Stimulated activated naive CD8-positive, alpha-beta T cell treated with anti-CD3 and anti-CD28 coated beads, Interleukin-15, Interleukin-2, amounts not matched to agents 100 U/mL and 50 U/mL, for 24 hours (primary cell): Measurements from ENCODE around the gene COL13A1.

Source experiments
- ATAC-seq: fragments of 150-1000 bp; cut with Tn5 transposase; one replicate; pipeline ENCODE4 v1.10.0; 2021
- DNase-seq: peaks from one replicate; pipeline ENCODE4 v3.0.0; 2021

COL13A1 gene

DNA sequence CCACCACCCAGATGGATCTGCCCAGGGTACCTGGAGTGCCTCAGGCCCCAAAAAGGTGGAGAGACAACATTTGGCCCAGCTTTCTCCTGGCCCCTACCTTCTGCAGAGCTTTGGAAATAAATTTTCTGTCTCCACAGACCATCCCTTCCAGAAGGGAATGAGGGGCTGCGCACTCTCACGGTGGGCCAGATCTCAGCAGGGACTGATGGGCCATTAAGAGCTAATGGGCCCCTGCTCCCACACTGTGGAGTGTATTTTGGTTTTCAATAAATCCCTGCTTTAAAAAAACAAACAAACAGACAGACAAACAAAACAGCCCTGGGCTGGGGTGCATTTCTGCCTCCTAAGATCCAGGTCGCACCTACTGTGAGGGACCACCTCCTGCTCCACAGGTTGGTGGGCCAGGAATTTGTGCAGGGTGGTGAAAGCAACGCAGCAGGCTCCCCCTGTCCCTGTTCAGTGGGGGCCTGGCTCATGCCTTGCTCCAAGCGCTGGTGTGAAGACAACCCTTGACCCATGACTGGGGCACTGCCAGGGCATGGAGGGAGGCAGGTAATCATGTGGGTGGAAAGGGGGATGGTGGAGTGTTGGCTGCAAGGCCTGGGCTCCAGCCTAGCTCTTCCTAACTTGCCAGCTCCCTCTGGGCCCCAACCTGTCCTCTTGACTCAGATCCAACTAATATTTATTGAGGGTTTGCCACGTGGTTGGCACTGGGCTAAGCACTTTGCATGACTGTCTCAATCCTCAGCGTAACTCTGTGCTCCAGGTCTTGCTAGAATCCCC is 88.5 kb downstream of the COL13A1 start:
- no peak for DNase-seq
- no peak for ATAC-seq

DNA sequence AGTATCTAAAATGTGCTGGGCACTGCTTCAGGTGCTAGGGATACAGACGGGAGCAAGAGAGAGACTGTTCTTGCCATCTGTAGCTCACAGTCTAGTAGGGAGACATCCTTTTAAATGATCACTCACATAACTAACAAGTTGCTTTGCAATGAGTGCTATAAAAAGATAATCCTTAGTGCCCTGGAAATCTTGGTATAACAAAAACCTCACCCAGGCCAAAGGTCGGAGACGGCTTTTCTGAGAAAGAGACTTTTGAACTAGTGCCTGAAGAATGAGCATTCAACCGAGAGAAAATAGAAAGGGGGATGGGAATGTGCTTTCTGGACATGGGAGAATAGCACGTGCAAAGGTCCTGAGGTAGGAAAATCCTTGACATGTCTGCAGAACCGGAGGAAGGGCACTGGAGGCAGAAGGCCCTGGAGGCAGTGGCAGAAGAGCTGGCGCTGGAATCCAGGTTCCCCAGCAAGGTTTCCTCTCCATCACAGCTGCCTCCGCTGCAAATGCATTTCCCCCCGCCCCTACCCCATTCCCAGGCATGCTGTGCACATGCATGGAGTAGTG is 89.4 kb downstream of the COL13A1 start:
- ATAC-seq (no peak), DNase-seq (no peak)

DNA sequence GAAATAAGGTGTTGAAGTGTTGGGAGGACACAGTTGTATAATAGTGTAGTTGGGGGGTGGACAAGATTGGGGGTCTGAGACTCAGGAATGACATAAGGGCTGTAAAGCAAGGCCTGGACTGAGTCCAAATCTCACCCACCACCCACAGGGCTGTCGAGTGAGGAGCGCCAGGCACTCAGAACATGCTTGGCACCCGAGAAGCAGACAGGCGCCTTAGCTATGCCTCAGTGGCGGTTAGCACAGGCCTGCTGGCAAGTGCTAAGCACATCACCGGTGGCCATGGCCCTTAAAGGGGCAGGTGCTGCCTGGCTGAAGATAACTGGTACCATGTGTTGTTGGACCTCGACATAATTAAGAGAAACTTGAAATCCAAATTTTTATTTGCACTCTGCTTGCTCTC is 90.7 kb downstream of the COL13A1 start:
- no peak for ATAC-seq
- no peak for DNase-seq

DNA sequence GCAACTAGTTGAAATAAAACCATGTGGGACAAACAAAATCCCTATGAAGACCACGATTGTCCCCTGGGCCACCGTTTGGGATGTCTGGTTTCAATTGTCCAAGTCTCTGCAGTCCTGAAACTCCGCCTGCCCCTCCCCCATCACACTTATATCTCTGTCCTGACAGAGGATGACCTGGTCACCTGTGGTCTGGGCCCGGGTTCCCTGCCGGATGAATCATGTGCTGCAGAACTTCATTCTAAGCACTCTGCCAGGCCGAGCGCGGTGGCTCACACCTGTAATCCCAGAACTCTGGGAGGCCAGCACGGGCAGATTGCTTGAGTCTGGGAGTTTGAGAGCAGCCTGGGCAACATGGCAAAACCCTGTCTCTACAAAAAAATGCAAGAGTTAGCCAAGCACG is 91.1 kb downstream of the COL13A1 start:
- ATAC-seq, result no peak
- no peak for DNase-seq

DNA sequence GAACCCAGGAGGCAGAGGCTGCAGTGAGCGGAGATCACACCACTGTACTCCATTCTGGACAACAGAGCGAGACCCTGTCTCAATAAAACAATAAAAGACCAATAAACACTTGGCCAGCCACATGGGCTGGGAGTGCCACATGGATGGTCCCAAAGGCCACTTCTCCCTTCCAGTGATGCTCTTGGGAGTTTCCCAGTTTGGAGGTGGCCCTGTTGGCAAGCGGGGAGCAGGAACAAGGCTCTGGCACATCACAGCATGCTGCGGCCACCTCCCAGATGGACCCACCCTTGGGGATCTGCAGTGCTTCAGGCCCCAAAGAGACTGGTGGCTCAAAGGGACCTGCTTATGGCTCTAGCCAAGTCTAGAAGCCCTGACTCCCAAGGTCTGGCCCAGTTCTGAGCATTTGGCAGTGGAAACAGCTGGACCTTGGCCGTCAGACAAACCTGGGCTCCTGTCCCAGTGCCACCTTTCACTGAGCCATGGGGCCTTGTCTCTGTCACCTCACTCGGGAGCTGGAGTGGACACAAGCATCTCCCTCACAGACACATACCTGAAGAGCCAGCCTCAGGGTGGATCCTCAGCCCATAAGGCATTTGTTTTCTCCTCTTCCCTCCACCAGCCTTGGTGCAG is 91.7 kb downstream of the COL13A1 start:
- DNase-seq (no peak), ATAC-seq (no peak)

DNA sequence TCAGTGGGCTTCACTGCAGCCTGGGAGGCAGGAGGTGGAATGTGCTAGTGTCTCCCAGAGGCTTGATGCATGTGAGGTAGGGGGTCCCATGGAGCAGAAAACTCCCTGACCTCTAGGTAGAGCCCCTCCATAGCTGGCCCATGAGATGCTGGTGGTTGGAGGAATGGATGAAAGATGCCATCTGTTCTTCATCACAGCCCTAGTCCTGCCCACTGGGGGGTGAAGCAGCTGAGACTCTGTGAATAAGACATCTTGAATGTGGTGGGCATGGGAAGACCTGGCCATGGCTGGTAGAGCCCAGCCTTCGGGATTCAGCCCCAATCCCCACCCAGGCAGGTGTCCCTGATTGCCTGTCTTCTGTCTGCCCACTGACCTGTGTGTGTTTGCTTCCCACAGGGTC is 92.5 kb downstream of the COL13A1 start:
- ATAC-seq (no peak), DNase-seq (no peak)

DNA sequence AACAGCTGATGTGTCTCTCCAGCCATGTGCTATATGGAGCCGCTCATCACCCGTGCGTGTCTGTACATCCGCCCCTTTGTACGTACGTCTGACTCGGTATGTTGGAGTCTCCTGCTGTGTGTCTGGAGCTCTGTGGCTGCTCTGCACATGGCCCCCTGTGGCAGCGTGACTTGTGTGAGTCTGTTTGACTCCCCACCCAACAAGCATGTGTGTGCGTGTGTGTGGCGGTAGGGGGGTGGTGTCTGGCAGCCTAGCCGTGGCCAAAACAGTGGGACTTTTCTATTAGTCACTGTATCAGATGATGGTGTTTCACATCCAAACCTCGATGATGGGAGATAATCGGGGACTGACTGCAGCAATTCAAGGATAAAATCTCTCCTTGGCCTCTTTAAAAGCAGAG is 94.1 kb downstream of the COL13A1 start:
- no peak for DNase-seq
- no peak for ATAC-seq

DNA sequence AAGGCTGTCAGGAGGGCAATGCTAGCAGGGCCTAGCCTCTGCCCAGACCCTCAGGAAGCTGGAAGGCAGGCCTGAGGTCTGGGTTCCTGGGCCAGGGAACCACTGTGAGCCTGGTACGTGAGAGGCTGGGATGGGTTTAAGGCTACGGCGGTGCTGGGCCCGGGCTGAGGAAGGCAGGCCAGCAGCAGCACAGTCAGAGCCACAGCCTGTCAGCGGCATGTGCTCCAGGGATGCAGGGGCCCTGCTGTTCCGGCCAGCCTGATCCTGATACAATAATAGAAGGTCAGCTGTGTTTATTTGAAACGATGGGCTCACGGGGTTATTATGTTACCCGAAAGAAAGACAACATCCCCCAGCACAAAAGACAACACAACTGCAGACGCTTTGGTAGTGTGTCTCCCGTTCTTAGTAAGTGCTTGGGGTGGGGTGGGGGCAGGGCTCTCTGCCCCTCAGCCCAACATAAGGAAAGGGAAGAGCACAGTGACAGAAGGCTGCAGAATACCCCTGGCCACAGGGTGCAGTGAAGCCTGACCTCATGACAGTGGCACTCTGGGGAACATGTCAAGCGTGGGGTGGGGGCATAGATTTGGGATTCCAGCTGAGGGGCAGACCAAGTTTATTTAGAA is 95.0 kb downstream of the COL13A1 start:
- DNase-seq, result no peak
- no peak for ATAC-seq

DNA sequence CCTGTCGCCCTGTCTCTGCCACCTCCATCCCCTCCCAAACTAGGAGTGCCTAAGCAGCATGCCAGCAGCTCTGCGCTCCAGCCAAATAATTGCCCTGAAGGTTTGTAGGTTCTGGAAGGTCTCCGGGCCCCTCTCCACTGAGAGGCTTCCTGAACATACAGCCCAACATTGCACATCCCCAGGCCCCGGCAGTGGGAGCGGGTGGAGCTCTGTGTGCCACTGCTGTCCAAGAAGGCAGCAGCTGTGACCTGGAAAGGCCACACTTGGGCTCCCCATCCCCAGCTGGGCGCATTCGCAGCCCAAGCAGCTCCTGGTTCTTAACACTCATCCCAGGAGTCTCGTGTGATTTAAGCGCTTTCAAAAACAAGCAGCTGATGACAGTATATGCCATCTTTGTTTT is 95.7 kb downstream of the COL13A1 start:
- DNase-seq (no peak), ATAC-seq (no peak)

DNA sequence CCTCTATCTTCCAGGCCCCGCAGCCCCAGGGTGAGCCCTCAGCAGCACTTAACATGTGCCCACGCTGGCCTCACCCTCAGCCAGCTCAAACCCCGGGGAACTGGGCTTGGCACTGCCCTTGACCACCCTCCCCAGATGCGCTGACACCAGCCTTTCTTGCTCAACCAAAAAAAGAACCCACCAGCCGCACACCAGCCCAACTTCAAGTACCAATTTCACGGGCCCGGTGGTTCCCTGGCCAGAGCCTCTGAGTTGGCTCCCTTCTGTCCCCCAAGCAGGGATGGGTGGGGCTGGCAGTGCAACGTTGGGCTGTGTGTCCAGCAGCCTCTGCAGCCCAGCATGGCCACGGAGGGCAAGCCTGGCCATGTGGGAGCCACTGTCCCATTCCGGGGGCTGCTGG is 96.3 kb downstream of the COL13A1 start:
- ATAC-seq (no peak), DNase-seq (no peak)

DNA sequence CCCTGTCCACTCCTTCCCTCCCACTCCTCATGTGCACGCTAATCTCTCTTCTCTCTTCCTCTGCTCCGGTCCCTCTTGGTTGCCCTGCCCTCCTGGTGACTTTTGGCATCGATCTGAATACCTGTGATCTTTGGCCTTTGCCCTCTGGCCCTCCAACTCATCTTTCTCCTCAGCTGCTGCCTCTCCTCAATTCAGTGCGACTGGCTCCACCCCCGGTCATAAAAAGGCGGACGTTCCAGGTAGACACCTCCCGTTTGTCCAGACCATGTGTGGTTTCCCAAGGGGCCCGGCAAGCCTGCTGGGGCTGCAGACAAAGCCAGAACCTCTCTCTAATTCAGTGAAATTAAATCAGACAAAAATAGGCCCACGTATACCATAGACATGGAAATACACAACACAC is 96.8 kb downstream of the COL13A1 start:
- DNase-seq, result no peak
- ATAC-seq, result no peak

DNA sequence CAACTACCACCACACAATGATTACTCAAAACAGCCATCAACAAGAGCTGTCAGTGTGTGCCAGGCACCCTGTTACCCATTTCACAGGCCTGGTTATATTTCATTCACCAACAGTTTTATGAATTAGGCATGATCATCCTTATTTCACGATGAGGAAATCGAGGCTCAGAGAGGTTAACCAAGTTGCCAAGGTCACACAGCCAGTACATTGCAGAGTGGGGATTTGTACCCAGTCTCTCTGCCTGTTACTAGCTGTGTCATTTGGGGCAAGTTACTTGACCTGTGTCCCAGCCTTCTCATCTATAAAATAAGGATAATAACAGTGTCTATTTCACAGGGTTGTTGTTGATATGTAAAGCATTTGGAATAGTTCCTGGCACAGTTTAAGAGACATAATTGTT is 97.2 kb downstream of the COL13A1 start:
- ATAC-seq, result no peak
- no peak for DNase-seq

DNA sequence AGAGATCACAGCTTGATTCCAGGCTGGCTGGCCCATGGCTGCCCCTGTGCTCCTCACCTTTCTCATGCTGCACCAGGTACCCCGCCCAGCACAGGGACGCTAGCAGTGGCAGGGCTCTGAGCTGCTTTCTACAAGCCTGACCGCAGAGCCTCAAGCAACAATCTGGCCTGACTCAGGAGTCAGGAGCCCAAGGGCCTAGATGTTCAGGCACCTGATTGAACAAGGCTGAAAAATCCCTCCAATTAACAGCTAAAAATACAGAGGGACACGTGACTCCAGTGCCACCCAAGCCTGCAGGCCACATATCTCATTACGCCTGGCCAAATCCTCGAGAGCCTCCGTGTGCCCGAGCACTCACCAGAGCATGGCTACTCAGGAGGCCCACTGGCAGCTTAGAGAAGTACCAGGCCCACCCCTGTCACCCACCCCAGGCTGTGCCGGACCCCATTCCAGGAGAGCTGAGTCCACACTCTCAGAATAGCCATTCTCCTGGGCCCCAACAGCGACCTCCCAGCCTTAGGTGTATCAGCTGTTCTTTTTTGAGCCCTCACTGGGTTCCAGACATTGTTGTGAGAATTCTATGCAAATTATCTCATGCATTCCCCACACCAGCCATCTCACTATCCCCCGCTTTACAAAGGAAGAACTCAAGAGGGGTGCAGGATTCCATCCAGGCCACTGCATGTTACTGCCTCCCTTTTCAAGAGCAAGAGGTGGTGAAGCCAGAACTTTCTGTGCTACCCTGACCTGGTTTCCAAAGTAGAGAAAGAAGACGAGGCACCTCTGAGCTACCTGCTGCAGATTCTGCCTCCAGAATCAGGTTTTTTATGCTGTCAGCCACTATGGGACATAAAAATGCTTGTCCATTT is 98.3 kb downstream of the COL13A1 start:
- DNase-seq (no peak), ATAC-seq (no peak)

DNA sequence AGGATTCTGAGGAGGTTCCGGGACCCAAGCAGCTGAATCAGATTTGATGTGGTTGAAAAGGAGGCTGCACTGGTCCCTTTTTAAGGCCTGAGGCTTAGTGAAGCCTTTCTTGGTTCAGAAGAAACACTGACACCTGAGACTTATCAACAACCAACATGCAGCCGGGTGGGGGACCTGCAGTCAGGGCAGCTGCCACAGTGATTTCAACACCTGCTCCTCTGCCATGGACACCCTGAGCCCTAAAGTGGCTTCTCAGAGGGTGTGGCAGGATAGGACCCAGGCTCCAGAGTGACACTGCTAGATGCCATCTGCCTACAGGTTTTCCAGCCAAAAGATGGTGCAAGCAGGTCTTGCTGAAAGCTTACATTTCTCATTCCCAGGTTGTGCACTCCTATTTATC is 99.3 kb downstream of the COL13A1 start:
- DNase-seq (no peak), ATAC-seq (no peak)

DNA sequence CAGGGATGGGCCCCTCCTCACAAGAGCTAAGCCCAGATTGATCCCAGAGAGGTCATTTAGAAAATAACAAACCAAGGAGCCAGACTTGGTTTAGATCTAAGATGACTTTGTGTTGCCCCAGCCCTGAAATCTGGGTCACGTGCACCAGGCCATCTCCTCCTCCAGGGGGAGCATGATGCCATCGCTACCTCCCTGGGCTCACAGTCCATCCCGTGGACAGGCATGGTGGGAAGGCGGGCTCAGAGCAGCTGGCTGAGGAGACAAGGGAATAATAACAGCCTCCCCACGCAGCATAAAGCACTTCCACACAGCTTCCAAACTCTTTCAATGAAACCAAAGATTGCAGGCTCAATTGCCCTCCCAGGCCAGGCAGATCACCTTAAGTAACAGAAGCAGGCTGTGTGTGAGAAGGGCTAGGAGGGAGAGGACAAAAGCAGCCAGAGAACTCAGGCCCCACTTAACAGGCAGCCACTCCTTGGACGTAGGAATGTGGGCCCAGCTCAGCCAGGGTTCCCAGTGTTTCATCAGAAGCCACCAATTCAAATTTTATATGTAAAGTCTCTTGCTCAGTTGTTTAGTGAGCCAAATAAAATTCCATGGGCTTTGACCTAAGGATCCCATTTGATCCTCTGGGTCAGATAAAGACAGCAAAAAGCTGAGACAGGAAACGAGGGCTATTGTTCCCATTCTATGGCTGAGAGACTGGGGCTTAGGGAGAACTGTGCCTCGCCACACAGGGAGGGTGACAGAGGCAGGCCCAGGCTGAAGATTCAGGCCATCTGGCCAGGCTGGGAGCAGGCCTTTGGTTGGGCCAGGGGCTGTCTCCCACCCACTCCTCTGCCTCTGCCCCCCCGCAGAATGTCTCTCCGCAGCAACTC is 100.2 kb downstream of the COL13A1 start:
- peak; percentile 12 for DNase-seq
- ATAC-seq, result no peak

DNA sequence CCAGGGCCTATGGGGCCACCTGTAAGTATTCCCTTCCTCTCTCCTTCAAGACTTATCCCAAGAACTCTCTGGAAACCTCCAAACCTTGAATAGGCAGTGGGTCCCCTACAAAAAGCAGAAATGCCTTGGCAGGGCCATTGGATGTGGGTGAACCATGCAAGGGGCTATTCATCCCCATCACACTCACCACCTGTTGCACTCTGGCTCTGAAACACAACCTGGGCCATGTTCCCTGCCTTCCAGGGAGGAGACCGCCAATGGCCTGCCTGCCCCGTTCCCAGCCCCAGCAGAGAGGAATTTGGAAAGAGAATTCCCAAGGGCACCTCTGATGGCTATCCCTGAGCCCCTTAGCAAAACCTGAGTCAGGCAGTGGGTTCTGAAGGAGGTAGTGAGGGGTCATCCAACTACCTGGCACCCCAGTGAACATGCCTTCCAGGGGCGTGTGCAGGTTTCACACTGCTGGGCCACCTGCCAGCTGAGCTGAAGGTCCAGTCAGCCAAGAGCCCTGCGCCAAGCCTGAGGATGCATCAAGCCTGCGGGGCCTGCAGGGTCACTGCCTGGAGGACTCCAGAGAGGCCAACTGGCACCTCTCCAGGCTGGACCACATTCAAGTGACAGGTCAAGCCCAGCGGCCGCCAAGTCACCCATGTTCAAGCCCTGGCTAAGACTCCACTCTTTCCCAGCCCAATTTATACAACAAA is 101.3 kb downstream of the COL13A1 start:
- ATAC-seq, result no peak
- DNase-seq, result no peak

DNA sequence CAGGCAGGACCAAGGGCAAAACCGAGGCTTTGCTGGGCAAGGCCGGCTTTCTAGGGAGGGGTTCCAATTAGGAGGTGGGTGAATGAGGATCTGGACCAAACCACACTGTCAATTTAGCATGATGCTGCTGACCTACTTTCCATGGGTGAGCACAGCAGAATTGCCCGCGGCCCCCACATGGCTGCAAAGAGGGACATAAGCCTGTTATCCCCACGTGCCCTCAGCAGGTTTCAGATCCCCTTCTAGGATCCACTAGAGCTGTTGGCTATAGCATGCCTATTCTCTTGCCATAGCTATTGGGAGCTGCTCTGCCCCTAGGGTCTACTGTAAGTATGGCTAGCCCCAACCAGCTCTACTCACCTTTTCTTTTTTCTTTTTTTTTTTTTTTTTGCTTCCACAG is 102.8 kb downstream of the COL13A1 start:
- DNase-seq (no peak), ATAC-seq (no peak)

DNA sequence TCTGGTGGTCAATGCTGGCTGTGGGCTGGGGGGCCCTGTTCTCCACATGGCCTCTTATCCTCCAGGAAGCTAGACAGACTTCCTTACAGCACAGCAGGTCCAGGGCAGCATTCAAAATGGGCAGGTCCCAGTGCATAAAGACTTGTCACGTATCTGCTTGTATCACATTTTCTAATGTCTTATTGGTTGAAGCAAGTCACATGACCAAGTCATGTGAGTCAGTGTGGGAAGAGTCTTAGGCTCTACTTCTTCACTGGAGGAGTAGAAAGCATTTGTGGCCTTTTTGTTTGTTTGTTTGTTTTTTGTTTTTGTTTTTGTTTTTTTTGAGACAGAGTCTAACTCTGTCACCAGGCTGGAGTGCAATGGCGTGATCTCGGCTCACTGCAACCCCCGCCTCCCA is 104.7 kb downstream of the COL13A1 start:
- no peak for ATAC-seq
- DNase-seq, result no peak

DNA sequence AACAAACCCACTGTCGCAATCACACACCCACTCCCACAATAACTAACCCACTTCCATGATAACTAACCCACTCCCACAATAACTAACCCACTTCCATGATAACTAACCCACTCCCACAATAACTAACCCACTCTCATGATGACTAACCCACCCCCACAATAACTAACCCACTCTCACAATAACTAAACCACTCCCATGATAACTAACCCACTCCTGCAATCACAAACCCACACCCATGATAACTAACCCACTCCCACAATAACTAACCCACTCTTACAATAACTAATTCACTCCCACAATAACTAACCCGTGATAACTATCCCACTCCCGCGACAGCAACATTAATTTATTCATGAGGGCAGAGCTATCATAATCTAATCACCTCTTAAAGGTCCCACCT is 105.8 kb downstream of the COL13A1 start:
- ATAC-seq (no peak), DNase-seq (no peak)

DNA sequence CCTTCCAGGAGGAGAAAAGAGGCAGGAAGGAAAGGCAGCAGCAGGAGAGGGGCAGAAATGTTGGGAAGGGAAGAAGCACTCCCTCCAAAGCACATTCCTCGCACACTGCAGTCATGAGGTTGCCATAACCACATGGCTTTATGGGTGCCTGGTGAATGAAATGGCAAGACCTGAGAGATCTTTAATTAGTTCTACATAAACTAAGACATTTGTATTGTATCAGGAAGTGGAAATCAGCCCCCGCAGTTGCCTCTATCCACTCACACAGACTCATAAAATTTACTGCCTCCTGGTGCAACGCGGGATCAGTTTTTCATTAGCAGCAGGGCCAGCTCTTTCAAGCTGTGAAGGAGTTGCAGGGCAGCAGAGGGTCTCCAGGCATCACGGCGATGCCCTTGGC is 106.4 kb downstream of the COL13A1 start:
- ATAC-seq, result no peak
- no peak for DNase-seq

DNA sequence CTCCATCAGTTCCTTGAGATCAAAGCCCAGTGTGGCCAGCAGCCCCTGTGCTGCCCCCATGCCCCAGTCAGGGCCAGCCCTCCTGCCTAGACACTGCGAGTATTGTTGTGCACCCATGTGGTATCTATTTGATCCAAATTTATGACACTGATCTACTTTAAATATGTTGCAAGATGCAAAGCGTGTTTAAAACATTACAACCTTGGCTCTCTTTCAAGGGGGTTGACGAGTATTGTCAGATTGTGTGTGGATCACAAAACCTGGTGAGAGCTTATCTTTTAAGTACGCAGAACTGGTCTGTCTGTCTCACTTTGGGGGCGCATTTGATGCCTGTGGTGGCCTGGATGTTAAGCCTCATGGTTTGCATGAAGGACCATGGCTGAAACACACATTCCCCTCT is 108.9 kb downstream of the COL13A1 start:
- ATAC-seq, result no peak
- no peak for DNase-seq
